NCI-H1105 (cell line): ENCODE measurements around the gene CWC22.

Experiments used
- DNase-seq: peaks from one replicate; lab custom pipeline; 2025; lab: John Stamatoyannopoulos, UW

CWC22 gene

DNA sequence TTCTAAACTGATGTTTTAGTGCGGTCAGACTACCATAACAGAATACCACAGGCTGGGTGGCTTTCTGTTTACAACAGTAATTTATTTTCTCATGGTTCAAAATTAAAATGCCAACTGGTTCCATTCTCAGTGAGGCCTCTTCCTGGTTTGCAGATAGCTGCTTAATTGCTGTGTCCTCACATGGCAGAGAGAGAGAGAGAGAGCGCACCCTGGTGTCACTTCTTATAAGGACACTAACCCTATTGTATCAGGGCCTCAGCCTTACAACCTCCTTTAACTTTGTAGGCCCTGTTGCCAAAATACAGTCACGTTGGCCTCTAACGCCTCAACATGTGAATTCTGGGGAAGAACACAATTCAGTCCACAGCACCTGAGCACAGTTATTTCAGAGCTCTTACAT lies 108.2 kb downstream of the CWC22 start:
- peak; percentile 19 for DNase-seq
